ENCODE data around the gene FUBP1.
A peak's percentile ranks its signal among the peaks of the same experiment; 100 is the strongest.

Gene FUBP1

GRCh38 chr1:77905603-77906002 lies 73.3 kb downstream of the FUBP1 start:
- TF ChIP-seq POLR2A (IDR thresholded peaks at IDR 0.05; ENCODE audit: low read depth, low read length): no peak
- DNase-seq (ENCODE audit: insufficient read length, low spot score): no peak
- peak; percentile 38 for FAIRE-seq

- FAIRE-seq (peak; percentile 85), DNase-seq (ENCODE audit: insufficient read length, low spot score) (no peak)
- TF ChIP-seq POLR2A (IDR thresholded peaks at IDR 0.05; ENCODE audit: low read depth, low read length): no peak
Observed at GRCh38 chr1:77900687-77901293, 78.1 kb downstream of the FUBP1 start.

- FAIRE-seq: no peak
- no peak for DNase-seq (ENCODE audit: insufficient read length, low spot score)
- TF ChIP-seq POLR2A (IDR thresholded peaks at IDR 0.05; ENCODE audit: low read depth, low read length): no peak
Observed at GRCh38 chr1:77899647-77900320, 79.1 kb downstream of the FUBP1 start.
